ENCODE measurements around the gene COA6. TPM values are rescaled to one million over a fixed set of nuclear protein-coding genes. Genes with fewer than 3 reads are reported as not detected.
A peak's percentile ranks its signal among the peaks of the same experiment; 100 is the strongest.

COA6 gene
- total and polyA plus RNA-seq, 2 experiments from 2014 or later, result 32.1 to 82.5 TPM

DNA sequence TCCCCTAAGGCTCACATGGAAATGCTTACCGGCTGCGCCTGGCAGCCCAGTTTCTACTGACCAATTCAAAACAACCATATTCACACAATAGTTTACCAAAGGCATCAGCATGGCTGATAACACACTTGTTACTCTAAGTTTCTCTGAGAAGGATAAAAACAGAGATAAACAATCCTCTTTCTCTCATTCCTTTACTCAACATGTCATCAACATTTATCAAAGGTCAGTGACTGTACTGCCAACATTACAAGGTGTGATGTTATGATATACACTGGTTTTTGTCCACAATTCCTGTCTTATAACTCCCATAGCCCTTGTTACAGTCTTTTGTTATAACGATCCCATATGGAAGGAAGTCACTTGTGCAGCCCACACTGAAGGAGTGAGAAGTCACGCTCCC is 33.6 kb downstream of the COA6 start:
- peak overlapping the region; percentile 81 for H3K27ac ChIP-seq
- DNase-seq (ENCODE audit: low read depth in 1 of 2, low spot score in 1 of 2), result no peak

DNA sequence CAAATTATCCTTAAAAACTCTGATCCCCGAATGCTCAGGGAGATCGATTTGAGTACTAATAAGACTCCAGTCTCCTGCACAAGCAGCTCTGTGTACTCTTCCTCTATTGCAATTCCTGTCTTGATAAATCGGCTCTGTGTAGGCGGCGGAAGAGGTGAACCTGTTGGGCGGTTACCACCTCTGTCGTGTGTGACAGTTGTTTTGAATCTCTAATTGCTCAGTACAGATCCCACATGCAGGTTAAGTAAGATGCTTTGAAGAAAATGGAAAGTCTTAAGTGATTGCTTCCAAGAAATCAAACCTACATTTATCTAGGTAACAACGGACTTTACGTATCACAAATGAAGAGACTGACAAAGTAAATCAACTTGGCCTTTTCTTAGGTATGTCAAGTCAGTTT is 35.5 kb downstream of the COA6 start:
- Histone ChIP-seq H3K27me3 (no peaks in the 10 kb centered on the region), H3K36me3 (peaks cover 16% of the 10 kb centered on the region), H3K9me3 (ENCODE audit: low read depth) (no peaks in the 10 kb centered on the region), H3K4me3 (no peak overlapping the region), H3K4me1 (ENCODE audit: low read depth) (peaks cover 21% of the 10 kb centered on the region), H3K27ac (no peak overlapping the region)
- no peak for DNase-seq (ENCODE audit: low read depth in 1 of 2, low spot score in 1 of 2)
- TF ChIP-seq, protein P1, sequence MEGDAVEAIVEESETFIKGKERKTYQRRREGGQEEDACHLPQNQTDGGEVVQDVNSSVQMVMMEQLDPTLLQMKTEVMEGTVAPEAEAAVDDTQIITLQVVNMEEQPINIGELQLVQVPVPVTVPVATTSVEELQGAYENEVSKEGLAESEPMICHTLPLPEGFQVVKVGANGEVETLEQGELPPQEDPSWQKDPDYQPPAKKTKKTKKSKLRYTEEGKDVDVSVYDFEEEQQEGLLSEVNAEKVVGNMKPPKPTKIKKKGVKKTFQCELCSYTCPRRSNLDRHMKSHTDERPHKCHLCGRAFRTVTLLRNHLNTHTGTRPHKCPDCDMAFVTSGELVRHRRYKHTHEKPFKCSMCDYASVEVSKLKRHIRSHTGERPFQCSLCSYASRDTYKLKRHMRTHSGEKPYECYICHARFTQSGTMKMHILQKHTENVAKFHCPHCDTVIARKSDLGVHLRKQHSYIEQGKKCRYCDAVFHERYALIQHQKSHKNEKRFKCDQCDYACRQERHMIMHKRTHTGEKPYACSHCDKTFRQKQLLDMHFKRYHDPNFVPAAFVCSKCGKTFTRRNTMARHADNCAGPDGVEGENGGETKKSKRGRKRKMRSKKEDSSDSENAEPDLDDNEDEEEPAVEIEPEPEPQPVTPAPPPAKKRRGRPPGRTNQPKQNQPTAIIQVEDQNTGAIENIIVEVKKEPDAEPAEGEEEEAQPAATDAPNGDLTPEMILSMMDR (IDR thresholded peaks at IDR 0.05; ENCODE audit: low read depth, low read length), result no peak

More for the DNA sequence above, 33.6 kb downstream of the COA6 start:
- TF ChIP-seq, protein P1 (IDR thresholded peaks at IDR 0.05; ENCODE audit: low read depth, low read length), result no peak
- Histone ChIP-seq H3K4me1 (ENCODE audit: low read depth) (peaks cover 21% of the 10 kb centered on the region), H3K4me3 (no peak overlapping the region), H3K36me3 (peaks cover 16% of the 10 kb centered on the region), H3K27me3 (no peaks in the 10 kb centered on the region), H3K9me3 (ENCODE audit: low read depth) (no peaks in the 10 kb centered on the region)

- peaks cover 21% of the 10 kb centered on the region for H3K4me1 ChIP-seq (ENCODE audit: low read depth)
- DNase-seq (ENCODE audit: low read depth in 1 of 2, low spot score in 1 of 2), result no peak
- H3K27me3 ChIP-seq, result no peaks in the 10 kb centered on the region
- no peak overlapping the region for H3K27ac ChIP-seq
- H3K4me3 ChIP-seq, result no peak overlapping the region
- no peaks in the 10 kb centered on the region for H3K9me3 ChIP-seq (ENCODE audit: low read depth)
- TF ChIP-seq, protein P1 (IDR thresholded peaks at IDR 0.05; ENCODE audit: low read depth, low read length), result no peak
- peaks cover 16% of the 10 kb centered on the region for H3K36me3 ChIP-seq
Observed at GRCh38 chr1:234409328-234409727, 36.1 kb downstream of the COA6 start.

DNA sequence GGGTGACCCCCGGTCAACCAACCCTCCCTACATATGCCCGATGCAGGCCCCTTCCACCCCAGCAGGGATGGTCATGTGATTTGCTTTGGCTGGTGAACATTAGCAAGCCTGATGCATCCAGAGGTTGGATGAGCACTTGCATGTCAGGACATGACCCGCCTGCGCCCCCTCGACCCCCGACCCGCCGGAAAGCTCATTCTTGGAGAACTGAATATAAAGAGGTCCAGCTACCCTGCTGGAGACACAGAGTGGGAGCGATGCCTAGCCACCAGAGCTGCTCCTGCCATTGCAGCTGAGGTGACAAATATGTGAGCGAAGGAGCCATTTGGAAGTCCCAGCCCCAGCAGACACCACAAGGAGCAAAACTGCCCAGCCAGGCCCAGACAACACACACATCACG is 39.6 kb downstream of the COA6 start:
- no peaks in the 10 kb centered on the region for H3K4me1 ChIP-seq (ENCODE audit: low read depth)
- H3K27me3 ChIP-seq, result no peaks in the 10 kb centered on the region
- H3K9me3 ChIP-seq (ENCODE audit: low read depth), result no peaks in the 10 kb centered on the region
- H3K27ac ChIP-seq, result no peak overlapping the region
- H3K36me3 ChIP-seq, result peaks cover 20% of the 10 kb centered on the region
- DNase-seq (ENCODE audit: low read depth in 1 of 2, low spot score in 1 of 2), result no peak
- TF ChIP-seq, protein P1 (IDR thresholded peaks at IDR 0.05; ENCODE audit: low read depth, low read length), result no peak
- H3K4me3 ChIP-seq, result no peak overlapping the region

DNA sequence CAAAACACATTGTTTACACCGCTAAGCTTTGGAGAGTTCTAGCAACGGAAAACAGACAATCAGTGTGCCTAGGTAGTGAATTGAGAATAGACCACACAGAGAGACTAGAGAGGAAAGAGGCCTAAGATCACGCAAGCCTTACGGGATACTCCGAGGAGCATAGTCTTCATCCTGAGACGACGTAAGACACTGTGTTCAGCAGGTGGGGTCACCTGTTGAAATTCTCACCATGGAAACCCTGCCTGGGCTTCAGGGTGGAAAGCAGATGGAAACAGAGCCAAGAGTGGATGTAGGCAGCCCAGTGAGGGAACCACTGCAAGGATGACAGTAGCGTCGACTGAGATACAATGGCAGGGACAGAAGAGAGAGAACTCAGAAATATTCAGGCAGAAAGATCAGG is 40.2 kb downstream of the COA6 start:
- DNase-seq (ENCODE audit: low read depth in 1 of 2, low spot score in 1 of 2), result no peak
- Histone ChIP-seq H3K4me3 (no peak overlapping the region), H3K27me3 (no peaks in the 10 kb centered on the region), H3K4me1 (ENCODE audit: low read depth) (no peaks in the 10 kb centered on the region), H3K27ac (no peak overlapping the region), H3K9me3 (ENCODE audit: low read depth) (no peaks in the 10 kb centered on the region), H3K36me3 (peaks cover 25% of the 10 kb centered on the region)
- TF ChIP-seq, protein P1 (IDR thresholded peaks at IDR 0.05; ENCODE audit: low read depth, low read length), result no peak

GRCh38 chr1:234413990-234414389 is 40.7 kb downstream of the COA6 start:
- H3K27ac ChIP-seq, result no peak overlapping the region
- no peaks in the 10 kb centered on the region for H3K9me3 ChIP-seq (ENCODE audit: low read depth)
- DNase-seq (ENCODE audit: low read depth in 1 of 2, low spot score in 1 of 2), result no peak
- H3K27me3 ChIP-seq, result no peaks in the 10 kb centered on the region
- H3K36me3 ChIP-seq, result peaks cover 21% of the 10 kb centered on the region
- TF ChIP-seq, protein P1 (IDR thresholded peaks at IDR 0.05; ENCODE audit: low read depth, low read length), result no peak
- H3K4me3 ChIP-seq, result no peak overlapping the region
- no peaks in the 10 kb centered on the region for H3K4me1 ChIP-seq (ENCODE audit: low read depth)

All from cardiac muscle cell (in vitro differentiated cells and primary cell).